ENCODE results near the gene LBX2. TPM values are rescaled to one million over a fixed set of nuclear protein-coding genes. Genes with fewer than 3 reads are reported as not detected.

The LBX2 gene
- total and polyA plus RNA-seq, 9 of the 15 experiments (the other 6 are each of a cell fraction or from before 2014, with no cell fraction given), result 0.39 to 6.2 (median 1.8) TPM; not detected in 1

- TF ChIP-seq ATF1 (CRISPR knock-in tag; IDR thresholded peaks at IDR 0.05) (no peak), ATF1 (tag; IDR thresholded peaks at IDR 0.05) (no peak), ZC3H11A (IDR thresholded peaks at IDR 0.05; ENCODE audit: low read depth, low read length) (no peak), ZNF518B (CRISPR knock-in tag; IDR thresholded peaks at IDR 0.05) (no peak), ZNF347 (CRISPR knock-in tag; IDR thresholded peaks at IDR 0.05; ENCODE audit: low read depth) (no peak), SRSF3 (IDR thresholded peaks at IDR 0.05; ENCODE audit: insufficient read depth, low read length) (no peak)
Observed at GRCh38 chr2:74516650-74517049, 17.2 kb upstream of the LBX2 start (continued).

- intact Hi-C loops (cut with micrococcal nuclease), result no loop called here
- ChIA-PET CTCF (ENCODE audit: low intra/inter-chr PET ratio) (no interaction called here), POLR2A (no interaction called here)
- H3K9me1 ChIP-seq (ENCODE audit: control insufficient read depth, insufficient read depth, low read length), result no peaks in the 10 kb centered on the region
- H3K4me1 ChIP-seq (replicated peaks in 1 of 2; ENCODE audit: control insufficient read depth in 2 of 2, insufficient read depth in 2 of 2, low read length in 2 of 2), result peaks cover 0 to 19% of the 10 kb centered on the region in 2 experiments; a peak in 3 of 5 replicates
- H4K20me1 ChIP-seq (replicated peaks; ENCODE audit: control insufficient read depth, insufficient read depth, low read length), result no peaks in the 10 kb centered on the region
- 86% methylated on average over 44 of the region's 72 CpGs for WGBS (ENCODE audit: insufficient coverage, low coverage, missing lambda C conversion rate)
- BruUV-seq (replicated peaks), result no TSS peak
- H3K79me2 ChIP-seq (ENCODE audit: control insufficient read depth, insufficient read depth, low read length), result no peaks in the 10 kb centered on the region
- DNase-seq (ENCODE audit: extremely low read depth in 1 of 4, low spot score in 3 of 4) (peak in 1 of 4 experiments; percentile 49), ATAC-seq (no peak), FAIRE-seq (no peak)
- H2AFZ ChIP-seq (ENCODE audit: low read depth, low read length), result no peak overlapping the region
- no peaks in the 10 kb centered on the region for H3K36me3 ChIP-seq (ENCODE audit: control insufficient read depth, insufficient read depth, low read length)
- no peaks in the 10 kb centered on the region for H3K9me3 ChIP-seq (replicated peaks; ENCODE audit: control insufficient read depth, insufficient read depth, low read depth, low read length)
- H3K27ac ChIP-seq (ENCODE audit: extremely low read depth, low read depth, low read length), result no peak overlapping the region
- in situ Hi-C loops (cut with MboI), result no loop called here
- H3K9ac ChIP-seq (ENCODE audit: insufficient read depth in 1 of 2, low read depth in 2 of 2, low read length in 2 of 2), result no peak overlapping the region
- H3K4me2 ChIP-seq (ENCODE audit: insufficient read depth, low read length), result no peak overlapping the region
- H3K27me3 ChIP-seq (ENCODE audit: control insufficient read depth in 2 of 2, insufficient read depth in 2 of 2, low read length in 2 of 2), result no peaks in the 10 kb centered on the region
- no peak overlapping the region for H3K4me3 ChIP-seq
- TF ChIP-seq E2F6 (IDR thresholded peaks at IDR 0.05; ENCODE audit: borderline replicate concordance in 1 of 2, extremely low read depth in 1 of 2, insufficient read depth in 1 of 2, insufficient read length in 1 of 2, low read depth in 1 of 2, low read length in 1 of 2, poor library complexity in 1 of 2, severe bottlenecking in 1 of 2), result peak in 1 of 2 experiments; percentile 36
Observed at GRCh38 chr2:74515981-74516633, 16.7 kb upstream of the LBX2 start.

All from K562 (cell line).